ENCODE measurements around the gene FCMR.

Gene FCMR

GRCh38 chr1:206898089-206898914, 23.4 kb downstream of the FCMR start:
- DNase-seq: no peak

GRCh38 chr1:206897175-206897574, 24.6 kb downstream of the FCMR start, which contains the start of gene IL24:
IL24 (plus strand) TSS chr1:206897443; CDS start chr1:206897833, 390 bp downstream.
- DNase-seq: no peak

GRCh38 chr1:206896261-206896660, 25.5 kb downstream of the FCMR start:
- no peak for DNase-seq

GRCh38 chr1:206895837-206896242, 25.9 kb downstream of the FCMR start:
- peak; percentile 72 for DNase-seq

GRCh38 chr1:206895325-206895724, 26.4 kb downstream of the FCMR start:
- peak; percentile 88 for DNase-seq

- no peak for DNase-seq
Measured at GRCh38 chr1:206893380-206893779, 28.4 kb downstream of the FCMR start.

- DNase-seq: no peak
Measured at GRCh38 chr1:206892351-206892984, 29.3 kb downstream of the FCMR start.

GRCh38 chr1:206891412-206891811, 30.3 kb downstream of the FCMR start:
- no peak for DNase-seq

- DNase-seq: no peak
Measured at GRCh38 chr1:206890125-206891060, 31.3 kb downstream of the FCMR start.

- no peak for DNase-seq
Measured at GRCh38 chr1:206887701-206888100, 34.0 kb downstream of the FCMR start.

GRCh38 chr1:206886831-206887230, 34.9 kb downstream of the FCMR start:
- no peak for DNase-seq

- DNase-seq: no peak
Measured at GRCh38 chr1:206885341-206886060, 36.2 kb downstream of the FCMR start.

- no peak for DNase-seq
Measured at GRCh38 chr1:206883876-206884275, 37.9 kb downstream of the FCMR start.

- no peak for DNase-seq
Measured at GRCh38 chr1:206883160-206883559, 38.6 kb downstream of the FCMR start.

GRCh38 chr1:206882555-206882954, 39.2 kb downstream of the FCMR start:
- DNase-seq: no peak

- DNase-seq: no peak
Measured at GRCh38 chr1:206880314-206880713, 41.4 kb downstream of the FCMR start.

- no peak for DNase-seq
Measured at GRCh38 chr1:206878456-206878855, 43.3 kb downstream of the FCMR start.

GRCh38 chr1:206875752-206876377, 45.9 kb downstream of the FCMR start:
- no peak for DNase-seq

- no peak for DNase-seq
Measured at GRCh38 chr1:206873603-206874188, 48.0 kb downstream of the FCMR start.

GRCh38 chr1:206872139-206872538, 49.6 kb downstream of the FCMR start:
- DNase-seq: no peak

GRCh38 chr1:206868264-206868663, 53.5 kb downstream of the FCMR start:
- DNase-seq: no peak

GRCh38 chr1:206867716-206868115, 54.0 kb downstream of the FCMR start:
- no peak for DNase-seq

Measured in NCI-H510A treated with DMSO at 0.1 percent for 48 hours (cell line).